HG03045 (cell line): ENCODE results near the gene MS4A6E.

Experiments
- ATAC-seq: cut with Tn5 transposase; IDR thresholded peaks from one replicate; pipeline ENCODE4 v1.9.1; 2021; ENCODE audit warnings: mild to moderate bottlenecking, moderate library complexity; ENCODE audit not compliant: unreplicated experiment

The MS4A6E gene

DNA sequence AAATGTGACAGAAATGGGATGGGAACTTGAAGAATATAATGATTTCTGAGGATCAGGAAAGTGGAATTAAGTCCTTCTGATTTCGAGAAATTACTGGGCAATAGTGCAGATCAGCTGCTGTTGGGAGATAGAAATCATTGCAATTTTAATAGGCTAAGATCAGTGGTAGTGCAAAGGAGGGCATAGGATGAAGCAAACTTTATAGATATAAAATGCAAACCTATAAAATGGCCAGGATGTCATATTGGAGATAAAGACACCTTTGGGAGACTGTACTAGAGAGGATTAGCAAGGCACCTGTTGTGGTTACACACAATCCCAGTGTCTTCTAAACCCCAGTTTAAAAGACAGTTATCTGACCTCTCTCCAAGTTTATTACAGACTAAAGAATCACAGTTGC lies 44.8 kb downstream of the MS4A6E start:
- ATAC-seq, result no peak

DNA sequence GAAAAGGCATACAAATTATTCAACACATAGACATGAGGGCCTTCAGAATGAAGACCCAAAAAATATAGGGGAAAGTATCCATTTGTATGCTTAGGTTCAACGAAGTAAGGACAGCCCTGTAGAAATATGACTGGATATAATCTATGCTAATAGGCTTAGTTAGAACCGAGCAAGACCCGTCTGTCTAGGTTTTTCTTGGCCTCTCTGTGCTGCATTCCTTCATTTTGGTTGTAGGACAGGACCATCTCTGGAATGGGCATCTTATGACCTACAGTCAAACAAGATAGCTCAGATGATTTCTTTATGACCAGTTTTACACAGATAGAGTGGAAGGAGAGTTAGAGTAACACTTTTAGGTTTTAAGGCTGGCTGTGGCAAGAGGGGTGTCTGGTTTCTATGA lies 45.7 kb downstream of the MS4A6E start:
- ATAC-seq, result no peak

DNA sequence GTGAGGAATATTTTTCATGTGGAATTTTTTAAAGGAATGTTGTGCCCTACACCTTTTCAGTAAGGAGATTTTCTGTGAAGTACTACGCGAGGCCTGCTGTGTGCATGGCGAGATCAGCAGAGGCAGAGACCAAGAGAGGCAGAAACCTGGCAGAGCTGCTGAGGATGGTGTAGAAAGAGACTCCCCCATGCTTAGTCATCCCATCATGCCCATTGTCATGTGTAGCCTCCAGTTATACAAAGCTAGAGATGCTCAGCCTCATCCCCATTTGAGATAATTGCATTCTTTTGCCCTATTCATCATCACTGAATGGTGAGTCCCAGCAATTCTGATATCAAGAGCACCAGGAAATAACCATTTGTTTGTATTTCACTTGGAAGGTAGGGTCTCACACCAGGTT lies 48.3 kb downstream of the MS4A6E start:
- ATAC-seq, result no peak

DNA sequence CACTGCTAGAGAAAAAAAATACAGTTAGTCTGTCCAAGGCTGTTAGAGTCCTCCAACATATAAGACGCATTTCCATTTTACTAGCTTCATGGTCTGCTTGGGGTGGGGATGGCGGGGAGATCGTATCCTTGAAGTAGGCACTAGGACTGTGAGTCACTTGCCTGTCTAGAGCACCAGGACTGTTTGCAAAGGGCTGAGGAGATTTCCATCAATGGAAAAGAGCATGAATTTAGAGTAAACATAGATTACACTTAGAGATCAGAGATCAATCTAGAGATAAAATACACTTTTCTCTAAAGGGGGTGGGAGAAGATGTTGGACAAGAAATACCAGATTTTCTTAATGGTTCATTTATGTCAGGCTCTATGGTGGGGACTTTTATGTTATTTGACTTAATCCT lies 49.5 kb downstream of the MS4A6E start:
- ATAC-seq, result no peak

DNA sequence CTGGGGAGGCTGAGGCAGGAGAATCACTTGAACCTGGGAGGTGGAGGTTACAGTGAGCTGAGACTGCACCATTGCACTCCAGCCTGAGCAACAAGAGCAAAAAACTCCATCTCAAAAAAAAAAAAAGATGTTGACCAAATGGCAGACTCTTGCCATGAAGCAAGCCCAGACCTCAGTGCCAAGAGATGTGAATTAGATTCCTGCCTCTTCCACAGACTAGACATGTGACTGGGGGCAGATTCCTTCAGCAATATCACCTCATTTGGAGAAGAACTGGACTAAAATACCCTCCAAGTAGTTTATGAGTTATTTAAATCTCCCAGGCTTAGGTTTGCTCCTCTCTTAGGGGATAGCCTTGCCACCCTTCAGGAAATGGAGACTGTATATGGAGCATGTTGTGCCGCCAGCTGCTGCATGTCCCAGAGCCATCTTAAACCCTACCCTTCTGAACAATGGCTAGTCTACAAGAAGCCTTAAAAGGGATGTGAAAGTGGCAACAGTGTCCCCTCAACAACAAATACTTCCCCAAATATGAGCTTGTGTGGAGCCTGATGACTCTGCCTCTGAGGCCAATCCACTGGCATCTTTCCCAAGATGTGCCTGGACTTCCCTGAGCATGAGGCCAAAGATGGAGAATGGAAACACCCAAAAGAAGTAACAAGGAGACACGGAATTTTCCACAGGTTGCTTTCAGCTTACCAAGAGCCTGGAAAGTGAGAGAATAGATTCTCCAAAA lies 50.5 kb downstream of the MS4A6E start:
- no peak for ATAC-seq

DNA sequence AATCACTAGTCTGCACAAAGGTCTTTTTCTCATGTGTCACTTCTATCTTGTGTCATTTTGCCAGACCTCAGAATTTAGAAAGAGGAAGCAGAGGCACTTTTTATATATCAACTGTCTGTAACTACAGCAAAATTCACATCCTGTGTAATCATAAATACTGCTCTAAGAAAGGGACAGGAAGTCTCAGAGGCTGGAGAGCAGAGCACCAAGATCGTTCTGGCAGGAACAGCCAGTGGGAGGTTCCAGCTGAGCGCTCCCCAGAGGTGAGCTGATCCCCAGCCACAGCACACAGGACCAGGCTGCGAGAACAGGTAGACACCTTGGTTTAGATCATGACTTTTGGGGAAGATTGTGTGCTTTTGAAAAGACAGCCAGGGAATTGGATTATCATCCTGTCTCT lies 51.3 kb downstream of the MS4A6E start, which contains the start of gene MS4A7:
Gene MS4A7 (plus strand): TSS at position 179 of the 400 bp plus-strand sequence. CDS start 4,610 bp downstream, outside the sequence.
- ATAC-seq, result peak; percentile 68

DNA sequence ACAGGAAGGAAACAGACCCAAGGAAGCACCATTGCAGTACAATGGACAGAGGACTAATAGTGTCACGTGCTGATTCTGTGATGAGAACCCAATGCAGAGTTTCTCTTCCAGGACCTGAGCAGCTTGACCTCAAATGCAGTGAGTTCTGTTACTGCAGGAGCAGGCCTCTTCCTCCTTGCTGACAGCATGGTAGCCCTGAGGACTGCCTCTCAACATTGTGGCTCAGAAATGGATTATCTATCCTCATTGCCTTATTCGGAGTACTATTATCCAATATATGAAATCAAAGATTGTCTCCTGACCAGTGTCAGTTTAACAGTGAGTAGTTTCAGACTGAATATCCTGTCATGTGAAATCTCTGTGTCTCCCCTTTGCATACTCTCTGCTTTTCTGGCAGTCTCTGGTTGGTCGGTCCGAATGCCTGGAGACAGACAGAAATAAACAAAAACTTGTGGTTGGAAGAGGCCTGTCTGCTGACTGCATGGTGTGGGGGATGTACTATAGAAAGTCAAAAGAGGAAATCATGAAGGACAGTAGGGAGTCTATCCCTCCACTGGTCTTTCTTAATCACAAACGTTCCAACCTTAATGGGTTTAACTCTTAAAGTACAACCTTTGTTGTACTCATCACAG lies 62.3 kb downstream of the MS4A6E start:
- ATAC-seq, result peak; percentile 86

DNA sequence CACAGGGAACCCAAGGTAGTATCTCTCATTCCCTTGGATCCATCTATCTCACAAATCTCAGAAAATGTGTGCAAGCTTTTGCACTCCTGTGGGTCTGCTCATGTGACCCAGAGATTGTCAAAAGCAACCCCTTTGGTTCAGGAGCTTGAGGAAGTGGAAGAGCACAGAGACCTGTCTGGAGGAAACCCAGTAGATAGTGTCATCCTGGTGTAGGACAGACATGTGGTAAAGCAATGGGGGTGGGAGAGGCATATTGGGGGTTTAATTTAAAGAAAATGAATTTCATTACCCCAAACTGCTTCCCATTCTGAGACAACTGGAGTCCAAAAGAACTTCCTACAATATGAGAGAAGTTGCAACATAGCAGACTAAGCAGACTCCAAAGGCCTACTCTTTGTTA lies 63.4 kb downstream of the MS4A6E start:
- ATAC-seq, result no peak
